Stimulated activated CD4-positive, alpha-beta T cell treated with anti-CD3 and anti-CD28 coated beads, TNF-alpha, amount 100 ng/mL, for 4 hours (primary cell): Measurements from ENCODE around the gene SHB.
"Not testable (repeated sequence)": the region's sequence is repeated elsewhere in the genome, so short reads cannot be mapped to it uniquely, and the experiment has no call there.

Experiments used
- DNase-seq, 3 experiments: peaks; one replicate each; pipeline ENCODE4 v3.0.0-alpha.2; 2020; ENCODE audit warnings: low read depth in 3 of 3

The SHB gene

GRCh38 chr9:37903647-37904444 is 165.2 kb downstream of the SHB start, which contains the start of gene SLC25A51:
TSS of gene SLC25A51 (minus strand) at chr9:37904127. CDS start at chr9:37888550, 15,577 bp downstream.
- DNase-seq, result peak; percentile 89 to 98 (median 92)

GRCh38 chr9:37902796-37903646 is 166.0 kb downstream of the SHB start:
- no peak for DNase-seq

- no peak for DNase-seq
These were observed 166.9 kb downstream of the SHB start for GRCh38 chr9:37902131-37902530.

GRCh38 chr9:37899041-37899440 is 170.0 kb downstream of the SHB start:
- DNase-seq, result no peak

- no peak for DNase-seq
These were observed 171.4 kb downstream of the SHB start for GRCh38 chr9:37897665-37898064.

GRCh38 chr9:37892063-37892462 is 177.0 kb downstream of the SHB start:
- DNase-seq, result no peak

GRCh38 chr9:37891042-37891441 is 178.0 kb downstream of the SHB start:
- not testable (repeated sequence) for DNase-seq

GRCh38 chr9:37889536-37889935 is 179.5 kb downstream of the SHB start:
- DNase-seq, result no peak

GRCh38 chr9:37887977-37888583 is 180.9 kb downstream of the SHB start:
- DNase-seq, result not testable (repeated sequence)

- no peak for DNase-seq
These were observed 188.0 kb downstream of the SHB start for GRCh38 chr9:37880916-37881479.

- no peak for DNase-seq
These were observed 192.7 kb downstream of the SHB start for GRCh38 chr9:37876376-37876775.

- no peak for DNase-seq
These were observed 195.1 kb downstream of the SHB start for GRCh38 chr9:37873955-37874354.

- no peak for DNase-seq
These were observed 198.2 kb downstream of the SHB start for GRCh38 chr9:37870799-37871176.

GRCh38 chr9:37870081-37870798 is 198.8 kb downstream of the SHB start:
- DNase-seq, result no peak
